CD14-positive monocyte (primary cell): ENCODE data around the gene PERCC1. TPM values are rescaled to one million over a fixed set of nuclear protein-coding genes. Genes with fewer than 3 reads are reported as not detected.

Experiments
- DNase-seq, 3 donors: peaks; one replicate each; pipeline ENCODE4 v3.0.0-alpha.2; 2011 to 2022
- H2AFZ ChIP-seq: 2 replicates; pipeline ENCODE4 v1.6.0; 2012; ENCODE audit warnings: mild to moderate bottlenecking, low read depth, low read length, inconsistent platforms; ENCODE audit not compliant: insufficient read depth, poor library complexity, severe bottlenecking
- H3K27ac ChIP-seq, 2 donors: 1 replicate in 1 of 2; 2 replicates in 1 of 2; pipeline ENCODE4 v1.5.1; 2012 to 2013; ENCODE audit warnings: low read length in 2 of 2, control low read depth in 1 of 2, inconsistent platforms in 1 of 2, low read depth in 1 of 2, mild to moderate bottlenecking in 1 of 2
- H3K27me3 ChIP-seq, 2 donors: one replicate each; pipeline versions ENCODE4 v1.6.0 to v1.6.1; 2011 to 2013; ENCODE audit warnings: low read length in 2 of 2; ENCODE audit not compliant: control insufficient read depth in 2 of 2, insufficient read depth in 2 of 2
- H3K36me3 ChIP-seq, 2 donors: replicated peaks in 1 of 2; 1 replicate in 1 of 2; 2 replicates in 1 of 2; pipeline versions ENCODE4 v1.5.1 to v1.6.1; 2012 to 2013; ENCODE audit warnings: low read length in 2 of 2, control low read depth in 1 of 2, inconsistent platforms in 1 of 2, mild to moderate bottlenecking in 1 of 2; ENCODE audit not compliant: insufficient read depth in 2 of 2, control insufficient read depth in 1 of 2
- H3K4me1 ChIP-seq, 2 donors: 1 replicate in 1 of 2; 2 replicates in 1 of 2; pipeline versions ENCODE4 v1.5.1 to v1.6.1; 2012 to 2013; ENCODE audit warnings: low read length in 2 of 2, control low read depth in 1 of 2, inconsistent platforms in 1 of 2, mild to moderate bottlenecking in 1 of 2, moderate library complexity in 1 of 2; ENCODE audit not compliant: insufficient read depth in 2 of 2, control insufficient read depth in 1 of 2
- H3K4me2 ChIP-seq: replicated peaks from 2 replicates; pipeline ENCODE3; 2012; ENCODE audit warnings: low read length, moderate library complexity, mild to moderate bottlenecking; ENCODE audit not compliant: poor library complexity, severe bottlenecking; ENCODE audit errors: extremely low read depth
- H3K4me3 ChIP-seq, 3 experiments: fragments of 200-600 bp in 1 of 3; sonication (generic) in 1 of 3; replicated peaks in 1 of 3; 1 replicate in 2 of 3; 2 replicates in 1 of 3; pipeline ENCODE4 v1.5.1; 2011 to 2013; ENCODE audit warnings: low read length in 3 of 3, mild to moderate bottlenecking in 3 of 3, control low read depth in 2 of 3, low read depth in 2 of 3, inconsistent platforms in 1 of 3, moderate library complexity in 1 of 3
- H3K79me2 ChIP-seq: 2 replicates; pipeline ENCODE4 v1.6.0; 2012; ENCODE audit warnings: mild to moderate bottlenecking, control low read depth, inconsistent platforms, low read length, moderate library complexity; ENCODE audit not compliant: insufficient read depth
- H3K9ac ChIP-seq: 2 replicates; pipeline ENCODE4 v1.6.0; 2017; ENCODE audit warnings: low read length, mild to moderate bottlenecking; ENCODE audit not compliant: insufficient read depth, poor library complexity, severe bottlenecking
- H3K9me3 ChIP-seq, 2 donors: replicated peaks in 1 of 2; 1 replicate in 1 of 2; 2 replicates in 1 of 2; pipeline versions ENCODE4 v1.5.1 to v1.6.1; 2012 to 2013; ENCODE audit warnings: low read length in 2 of 2, control low read depth in 1 of 2; ENCODE audit not compliant: control insufficient read depth in 1 of 2, insufficient read depth in 1 of 2
- H4K20me1 ChIP-seq: 2 replicates; pipeline ENCODE4 v1.6.0; 2012; ENCODE audit warnings: mild to moderate bottlenecking, low read length, control low read depth, moderate library complexity; ENCODE audit not compliant: insufficient read depth
- H3K27ac Mint-ChIP-seq, 7 donors: one replicate each; pipeline ENCODE4 v1.8.0; 2020; ENCODE audit warnings: mild to moderate bottlenecking in 7 of 7, mixed read lengths in 7 of 7, moderate library complexity in 6 of 7, inconsistent platforms in 2 of 7
- H3K27me3 Mint-ChIP-seq, 3 donors: one replicate each; pipeline ENCODE4 v1.8.0; 2021 to 2022; ENCODE audit warnings: low read depth in 3 of 3, mild to moderate bottlenecking in 3 of 3, mixed read lengths in 3 of 3, moderate library complexity in 3 of 3, inconsistent platforms in 1 of 3
- H3K36me3 Mint-ChIP-seq, 2 donors: one replicate each; pipeline ENCODE4 v1.8.0; 2020; ENCODE audit warnings: mixed read lengths in 2 of 2, inconsistent platforms in 1 of 2, mild to moderate bottlenecking in 1 of 2
- H3K4me1 Mint-ChIP-seq: one replicate; pipeline ENCODE4 v1.8.0; 2020; ENCODE audit warnings: mild to moderate bottlenecking, mixed read lengths
- H3K4me3 Mint-ChIP-seq, 2 donors: one replicate each; pipeline ENCODE4 v1.8.0; 2020; ENCODE audit warnings: mild to moderate bottlenecking in 2 of 2, mixed read lengths in 2 of 2, moderate library complexity in 1 of 2
- H3K9me3 Mint-ChIP-seq, 7 donors: one replicate each; pipeline ENCODE4 v1.8.0; 2020 to 2022; ENCODE audit warnings: mixed read lengths in 7 of 7, mild to moderate bottlenecking in 6 of 7, moderate library complexity in 6 of 7, inconsistent platforms in 2 of 7
- CTCF ChIP-seq: fragments of 200-600 bp; IDR thresholded peaks from one replicate; pipeline ENCODE4 v1.8.0; 2022; ENCODE audit warnings: antibody characterized with exemption, mild to moderate bottlenecking
- WGBS: methylation state at CpG from one replicate; pipeline ENCODE4 v1.1.5; 2013; ENCODE audit warnings: missing lambda C conversion rate; ENCODE audit not compliant: insufficient coverage; 5-methylcytosine and 5-hydroxymethylcytosine counted together
- intact Hi-C, 2 donors: fragments of 100-400 bp; cut with micrococcal nuclease; formaldehyde crosslinking; loops; one replicate each; pipeline versions ENCODE4 v1.15.0 to v1.15.1; 2023
- polyA plus RNA-seq, 3 donors: library from polyadenylated mRNA; depleted of rRNA in 1 of 3; unstranded in 2 of 3; stranded (reverse) in 1 of 3; fragments of 300-500 nt in 2 of 3; fragments of >200 nt in 1 of 3; fragmentation: Illumina TruSeq in 2 of 3; gene quantifications; 1 replicate in 2 of 3; 2 replicates in 1 of 3; pipeline ENCODE4 v1.2.3, GENCODE V29; 2012 to 2021

PERCC1 gene
- polyA plus RNA-seq, 3 donors = not detected

- H3K36me3 ChIP-seq = no peaks in the 10 kb centered on the region
- H3K4me3 ChIP-seq = no peak overlapping the region
- H3K27me3 ChIP-seq = no peaks in the 10 kb centered on the region
- no peak overlapping the region for H2AFZ ChIP-seq
- no peak overlapping the region for H3K9ac ChIP-seq
- H3K4me1 Mint-ChIP-seq = peaks cover 40% of the 10 kb centered on the region
- intact Hi-C loops = no loop called here
- WGBS = 95% methylated on average over 20 of the region's 28 CpGs
- H3K27me3 Mint-ChIP-seq = peaks cover 0 to 7% (median 2%) of the 10 kb centered on the region in 3 donors
- H3K79me2 ChIP-seq = no peaks in the 10 kb centered on the region
- H3K4me1 ChIP-seq = peaks cover 38 to 44% of the 10 kb centered on the region in 2 donors
- H4K20me1 ChIP-seq = no peaks in the 10 kb centered on the region
- H3K4me3 Mint-ChIP-seq = no peak overlapping the region
- H3K9me3 ChIP-seq = no peaks in the 10 kb centered on the region
- no peak overlapping the region for H3K4me2 ChIP-seq
- peak overlapping the region in 1 of 2 donors; percentile 87 for H3K27ac ChIP-seq
- no peak for TF ChIP-seq CTCF
- H3K27ac Mint-ChIP-seq = peak overlapping the region in 3 of 7 donors; percentile 16 to 87 (median 18)
- peaks cover 0 to 6% (median 0%) of the 10 kb centered on the region in 7 donors for H3K9me3 Mint-ChIP-seq
- no peaks in the 10 kb centered on the region for H3K36me3 Mint-ChIP-seq
- DNase-seq = peak in 1 of 3 donors; percentile 32
These were observed 51.3 kb downstream of the PERCC1 start for GRCh38 chr16:1481906-1482835.

Other genes starting within 250 kb of the PERCC1 start
- not detected for gene TPSG1, start 205.8 kb upstream of the PERCC1 start, polyA plus RNA-seq
- not detected for gene TPSB2, start 200.9 kb upstream of the PERCC1 start, polyA plus RNA-seq
- not detected for gene TPSAB1, start 190.4 kb upstream of the PERCC1 start, polyA plus RNA-seq
- gene TPSD1, start 175.0 kb upstream of the PERCC1 start, polyA plus RNA-seq = not detected
- gene UBE2I, start 121.4 kb upstream of the PERCC1 start, polyA plus RNA-seq = 100 to 1,000 TPM in 1 of 3 donors, 10 to 100 TPM in 2; 76.8 to 112 (median 88.8) TPM
- gene BAIAP3, start 97.4 kb upstream of the PERCC1 start, polyA plus RNA-seq = 1 to 10 TPM in 1 of 3 donors, not detected in 2; 1.0 TPM
- 10 to 100 TPM; 23.2 to 73.1 (median 48.2) TPM for gene TSR3, start 79.2 kb upstream of the PERCC1 start, polyA plus RNA-seq
- 100 to 1,000 TPM in 1 of 3 donors, 10 to 100 TPM in 2; 74.7 to 130 (median 82.5) TPM for gene GNPTG, start 79.1 kb upstream of the PERCC1 start, polyA plus RNA-seq
- 10 to 100 TPM in 1 of 3 donors, 1 to 10 TPM in 2; 1.2 to 19.9 (median 2.2) TPM for gene UNKL, start 16.4 kb upstream of the PERCC1 start, polyA plus RNA-seq
- gene UQCC4, start 10.3 kb upstream of the PERCC1 start, polyA plus RNA-seq = 10 to 100 TPM; 10.0 to 48.8 (median 35.3) TPM
- gene CCDC154, start 13.5 kb downstream of the PERCC1 start, polyA plus RNA-seq = 1 to 10 TPM in 1 of 3 donors, not detected in 2; 5.9 TPM
- 100 to 1,000 TPM in 1 of 3 donors, 10 to 100 TPM in 2; 37.4 to 249 (median 56.5) TPM for gene CLCN7, start 44.0 kb downstream of the PERCC1 start, polyA plus RNA-seq
- under 1 TPM in 1 of 3 donors, not detected in 2; 0.19 TPM for gene PTX4, start 57.9 kb downstream of the PERCC1 start, polyA plus RNA-seq
- gene TELO2, start 62.3 kb downstream of the PERCC1 start, polyA plus RNA-seq = 10 to 100 TPM in 2 of 3 donors, 1 to 10 TPM in 1; 7.3 to 58.1 (median 11.4) TPM
- 1 to 10 TPM in 2 of 3 donors, under 1 TPM in 1; 0.09 to 1.5 (median 1.3) TPM for gene TMEM204, start 102.6 kb downstream of the PERCC1 start, polyA plus RNA-seq
- gene IFT140, start 181.0 kb downstream of the PERCC1 start, polyA plus RNA-seq = 1 to 10 TPM in 2 of 3 donors, under 1 TPM in 1; 0.75 to 3.7 (median 1.2) TPM
- gene CRAMP1, start 181.3 kb downstream of the PERCC1 start, polyA plus RNA-seq = 10 to 100 TPM in 1 of 3 donors, 1 to 10 TPM in 1, under 1 TPM in 1; 0.46 to 12.3 (median 1.0) TPM
- gene JPT2, start 247.2 kb downstream of the PERCC1 start, polyA plus RNA-seq = 1 to 10 TPM; 5.4 to 7.5 (median 5.8) TPM